Activated CD8-positive, alpha-beta memory T cell treated with anti-CD3 and anti-CD28 coated beads, Interleukin-2, amount 50 U/mL, for 1 hour (primary cell): ENCODE measurements around the gene SWAP70.
"Not testable (repeated sequence)": the region's sequence is repeated elsewhere in the genome, so short reads cannot be mapped to it uniquely, and the experiment has no call there.

Experiments
- DNase-seq: peaks from one replicate; pipeline ENCODE4 v3.0.0-alpha.2; 2020; ENCODE audit errors: extremely low read depth

SWAP70 gene

GRCh38 chr11:9663699-9664275 lies at the start of gene SWAP70:
Gene SWAP70, plus strand, starts transcription at chr11:9664077. Its CDS starts 103 bp downstream, at chr11:9664180.
- peak; percentile 18 for DNase-seq

GRCh38 chr11:9615031-9615451 lies 48.8 kb upstream of the SWAP70 start:
- no peak for DNase-seq

GRCh38 chr11:9616042-9616675 lies 47.7 kb upstream of the SWAP70 start:
- DNase-seq: no peak

- no peak for DNase-seq
Observed at GRCh38 chr11:9616858-9617257, 47.0 kb upstream of the SWAP70 start.

- DNase-seq: no peak
Observed at GRCh38 chr11:9617940-9618339, 45.9 kb upstream of the SWAP70 start.

- no peak for DNase-seq
Observed at GRCh38 chr11:9619004-9619403, 44.9 kb upstream of the SWAP70 start.

DNA sequence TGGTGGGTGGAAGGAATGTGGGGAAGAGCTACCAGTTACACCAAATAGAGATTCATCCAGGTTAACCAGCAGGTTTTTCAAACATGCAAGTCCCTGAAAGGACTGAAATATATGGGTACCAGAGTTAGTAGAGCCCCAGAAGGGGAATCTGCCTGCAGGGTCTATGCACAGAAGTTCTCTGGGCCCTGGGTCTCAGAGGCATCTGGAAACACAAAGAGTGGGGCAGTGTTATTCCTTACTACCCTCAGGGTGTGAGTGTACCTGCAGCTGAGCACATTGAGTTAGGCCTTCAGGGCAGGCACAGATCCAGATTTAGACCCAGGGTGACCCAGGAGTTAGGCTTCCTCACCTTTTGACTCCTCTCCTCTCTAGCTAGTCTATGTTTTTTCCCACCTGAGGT lies 43.9 kb upstream of the SWAP70 start:
- no peak for DNase-seq

DNA sequence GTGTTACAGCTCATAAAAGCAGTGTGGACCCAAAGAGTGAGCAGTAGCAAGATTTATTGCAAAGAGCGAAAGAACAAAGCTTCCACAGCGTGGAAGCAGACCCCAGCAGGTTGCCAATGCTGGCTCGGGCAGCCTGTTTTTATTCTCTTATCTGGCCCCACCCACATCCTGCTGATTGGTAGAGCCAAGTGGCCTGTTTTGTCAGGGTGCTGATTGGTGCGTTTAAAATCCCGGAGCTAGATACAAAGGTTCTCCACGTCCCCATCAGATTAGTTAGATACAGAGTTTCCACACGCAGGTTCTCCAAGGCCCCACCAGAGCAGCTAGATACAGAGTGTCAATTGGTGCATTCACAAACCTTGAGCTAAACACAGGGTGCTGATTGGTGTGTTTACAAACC lies 41.5 kb upstream of the SWAP70 start:
- DNase-seq: not testable (repeated sequence)

DNA sequence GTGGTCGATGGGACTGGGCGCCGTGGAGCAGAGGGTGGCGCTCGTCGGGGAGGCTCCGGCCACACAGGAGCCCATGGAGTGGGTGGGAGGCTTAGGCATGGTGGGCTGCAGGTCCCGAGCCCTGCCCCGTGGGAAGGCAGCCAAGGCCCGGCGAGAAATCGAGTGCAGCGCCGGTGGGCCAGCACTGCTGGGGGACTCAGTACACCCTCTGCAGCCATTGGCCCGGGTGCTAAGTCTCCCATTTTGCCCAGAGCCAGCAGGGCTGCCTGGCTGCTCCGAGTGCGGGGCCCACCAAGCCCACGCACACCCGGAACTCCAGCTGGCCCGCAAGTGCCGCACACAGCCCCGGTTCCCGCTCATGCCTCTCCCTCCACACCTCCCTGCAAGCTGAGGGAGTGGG lies 40.8 kb upstream of the SWAP70 start:
- DNase-seq: not testable (repeated sequence)

GRCh38 chr11:9624448-9624847 lies 39.4 kb upstream of the SWAP70 start:
- no peak for DNase-seq

GRCh38 chr11:9625162-9625561 lies 38.7 kb upstream of the SWAP70 start:
- DNase-seq: no peak

- no peak for DNase-seq
Observed at GRCh38 chr11:9625728-9626127, 38.1 kb upstream of the SWAP70 start.

DNA sequence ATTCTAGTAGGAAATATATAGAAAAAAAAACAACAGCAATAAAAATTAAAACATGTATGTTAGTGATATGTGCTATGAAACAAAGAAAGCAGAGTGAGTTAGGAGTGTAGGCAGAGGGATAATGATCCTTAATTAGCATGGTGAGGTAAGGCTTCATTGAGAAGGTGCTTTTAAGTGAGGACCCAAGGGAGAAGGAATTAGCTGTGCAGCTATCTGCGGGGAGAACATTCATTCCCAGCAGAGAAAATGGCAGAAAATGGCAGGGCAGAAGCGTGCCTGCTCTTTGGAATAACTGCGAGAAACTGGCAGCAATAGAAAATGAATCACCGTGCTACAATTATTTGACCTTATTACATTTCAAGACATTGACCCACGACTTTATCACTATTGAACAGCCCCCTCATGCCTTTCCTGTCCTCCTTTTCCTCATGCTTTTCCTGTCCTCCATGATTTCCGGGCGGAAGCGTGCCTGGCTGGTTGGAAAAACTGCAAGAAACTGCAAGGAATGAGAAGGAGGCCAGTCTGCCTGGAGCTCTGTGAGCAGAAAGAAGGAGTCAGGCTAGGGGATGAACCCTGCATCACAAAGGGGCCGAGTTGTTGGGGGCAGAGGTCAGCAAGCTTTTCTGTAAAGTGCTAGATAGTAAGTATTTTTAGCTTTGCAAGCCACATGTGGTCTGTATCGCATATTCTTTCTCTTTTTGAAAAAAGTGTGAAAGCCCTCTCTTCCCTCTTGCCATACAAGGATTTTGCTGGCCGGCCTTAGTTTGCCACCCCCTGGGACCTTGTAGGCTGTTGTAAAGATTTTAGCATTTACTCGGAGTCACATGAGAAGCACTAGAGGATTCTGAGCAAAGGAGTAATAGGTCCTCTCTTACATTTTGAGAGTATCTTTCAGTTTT lies 37.1 kb upstream of the SWAP70 start:
- DNase-seq: no peak

- DNase-seq: no peak
Observed at GRCh38 chr11:9629064-9629463, 34.8 kb upstream of the SWAP70 start.

- no peak for DNase-seq
Observed at GRCh38 chr11:9633679-9634078, 30.2 kb upstream of the SWAP70 start.

- no peak for DNase-seq
Observed at GRCh38 chr11:9636691-9637090, 27.2 kb upstream of the SWAP70 start.

- DNase-seq: no peak
Observed at GRCh38 chr11:9639099-9639498, 24.8 kb upstream of the SWAP70 start.

- no peak for DNase-seq
Observed at GRCh38 chr11:9639985-9640384, 23.9 kb upstream of the SWAP70 start.

- DNase-seq: no peak
Observed at GRCh38 chr11:9642894-9643293, 21.0 kb upstream of the SWAP70 start.

DNA sequence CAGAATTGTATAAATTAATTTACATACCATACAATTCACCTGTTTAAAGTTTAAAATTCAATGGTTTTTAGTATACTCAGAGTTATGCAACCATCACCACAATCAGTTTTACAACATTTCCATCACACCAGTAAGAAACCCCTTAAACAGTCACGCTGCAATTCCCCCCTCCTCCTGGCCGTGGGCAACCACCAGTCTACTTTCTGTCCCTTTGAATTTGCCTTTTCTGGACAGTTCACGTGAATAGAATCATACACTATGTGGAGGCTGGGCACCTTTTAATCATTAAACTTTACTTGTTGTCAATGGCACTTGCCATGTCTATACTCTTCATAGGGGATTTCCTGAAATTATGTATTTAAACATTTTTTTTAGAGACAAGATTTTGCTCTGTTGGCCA lies 20.1 kb upstream of the SWAP70 start:
- DNase-seq: no peak

- DNase-seq: no peak
Observed at GRCh38 chr11:9645881-9646280, 18.0 kb upstream of the SWAP70 start.

GRCh38 chr11:9646324-9646723 lies 17.6 kb upstream of the SWAP70 start:
- DNase-seq: no peak

GRCh38 chr11:9651481-9651880 lies 12.4 kb upstream of the SWAP70 start:
- no peak for DNase-seq
